ENCODE results near the gene B3GNT2.
A peak's percentile ranks its signal among the peaks of the same experiment; 100 is the strongest.
"Not testable (repeated sequence)": the region's sequence is repeated elsewhere in the genome, so short reads cannot be mapped to it uniquely, and the experiment has no call there.

The B3GNT2 gene

GRCh38 chr2:62196278-62196901 is 475 bp downstream of the B3GNT2 start:
- H3K4me3 Mint-ChIP-seq, result peak overlapping the region; percentile 90
- no peaks in the 10 kb centered on the region for H3K9me3 Mint-ChIP-seq
- peaks cover 22% of the 10 kb centered on the region for H3K36me3 Mint-ChIP-seq (ENCODE audit: low read depth)
- peaks cover 40% of the 10 kb centered on the region for H3K4me1 Mint-ChIP-seq (ENCODE audit: low read depth)
- DNase-seq, result peak; percentile 78
- no peaks in the 10 kb centered on the region for H3K27me3 Mint-ChIP-seq
- peak overlapping the region; percentile 94 for H3K27ac Mint-ChIP-seq

DNA sequence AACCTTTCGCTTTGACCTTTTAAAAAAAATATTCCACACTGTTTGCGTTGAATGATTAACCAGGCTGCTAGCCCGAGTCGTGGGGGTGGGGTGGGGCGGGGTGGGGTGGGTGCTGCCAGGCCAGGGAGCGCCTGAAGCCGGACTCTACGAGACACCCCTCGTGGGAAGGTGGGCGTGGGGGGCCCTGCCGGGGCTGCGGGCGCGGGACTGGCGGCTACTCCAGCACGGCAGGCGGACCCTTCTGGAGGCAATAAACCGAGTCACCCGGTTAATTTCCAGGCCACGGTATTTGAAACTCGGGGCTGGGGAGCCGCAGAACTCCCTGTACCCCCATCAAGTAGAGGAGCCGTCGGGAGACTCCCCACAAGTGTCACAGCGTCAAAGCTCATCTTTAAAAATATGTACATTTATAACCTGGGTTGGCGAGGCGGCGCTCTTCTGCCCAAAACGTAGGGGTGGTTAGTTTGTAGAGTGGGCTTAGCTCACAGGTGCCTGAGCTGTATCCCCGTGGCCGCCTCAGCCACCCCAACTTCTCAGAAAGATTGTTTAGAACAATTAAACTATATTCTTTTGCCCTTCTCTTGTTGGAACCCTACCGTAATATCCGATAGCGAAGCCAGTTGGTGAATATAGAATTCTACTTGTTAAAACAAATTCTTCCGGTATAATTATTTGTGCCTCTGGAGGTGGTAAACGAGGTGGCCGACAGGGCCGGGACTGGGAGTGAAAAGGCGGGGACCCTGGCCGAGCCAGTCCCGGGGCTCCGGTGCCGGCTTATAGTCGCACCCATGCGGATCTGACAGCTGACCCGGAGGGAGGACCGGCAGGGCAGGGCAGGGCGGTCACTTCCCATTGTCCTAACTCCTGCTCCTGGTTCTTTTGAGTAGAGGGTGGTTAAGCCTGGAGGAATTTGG is 1.4 kb downstream of the B3GNT2 start:
- Mint-ChIP-seq H3K4me1 (ENCODE audit: low read depth) (peaks cover 49% of the 10 kb centered on the region), H3K27ac (peak overlapping the region; percentile 94), H3K27me3 (no peaks in the 10 kb centered on the region), H3K36me3 (ENCODE audit: low read depth) (peaks cover 22% of the 10 kb centered on the region), H3K9me3 (no peaks in the 10 kb centered on the region), H3K4me3 (peak overlapping the region; percentile 90)
- peak; percentile 53 for DNase-seq

DNA sequence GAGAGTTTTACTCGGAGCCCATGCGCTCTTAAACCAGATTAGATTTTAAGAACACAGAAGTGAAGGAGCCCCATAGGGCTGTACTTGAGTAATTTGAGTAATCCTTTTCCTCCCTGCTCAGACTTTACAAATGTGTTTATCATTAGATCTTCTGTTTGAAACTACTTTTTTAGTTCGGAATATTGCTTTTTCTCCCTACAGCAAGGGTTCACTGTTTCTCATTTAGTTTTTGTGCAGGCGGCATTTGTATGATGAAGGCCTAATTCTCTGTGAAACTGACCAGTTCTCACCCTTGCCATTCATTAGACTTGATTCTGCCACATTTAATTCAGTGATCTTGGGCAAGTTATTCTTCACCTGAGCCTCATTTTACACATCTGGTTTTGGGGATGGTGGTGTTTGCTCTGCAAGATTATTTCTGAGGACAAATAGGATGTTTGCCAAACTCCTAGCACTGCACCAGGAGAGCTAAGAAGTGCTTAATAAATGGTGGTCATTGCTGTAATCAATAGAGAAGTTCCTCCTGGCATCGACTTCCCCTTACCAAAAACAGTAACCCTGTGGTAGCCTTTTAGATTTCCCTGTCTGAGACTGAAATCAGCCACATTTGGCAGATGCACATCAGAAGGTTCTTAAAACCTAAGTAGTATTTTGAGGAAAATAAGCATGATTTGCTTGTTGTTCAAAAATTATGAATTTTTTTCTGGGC is 2.2 kb downstream of the B3GNT2 start:
- Mint-ChIP-seq H3K9me3 (no peaks in the 10 kb centered on the region), H3K4me1 (ENCODE audit: low read depth) (peaks cover 57% of the 10 kb centered on the region), H3K27ac (peak overlapping the region; percentile 85), H3K27me3 (no peaks in the 10 kb centered on the region), H3K36me3 (ENCODE audit: low read depth) (peaks cover 22% of the 10 kb centered on the region), H3K4me3 (peak overlapping the region; percentile 90)
- DNase-seq, result no peak

DNA sequence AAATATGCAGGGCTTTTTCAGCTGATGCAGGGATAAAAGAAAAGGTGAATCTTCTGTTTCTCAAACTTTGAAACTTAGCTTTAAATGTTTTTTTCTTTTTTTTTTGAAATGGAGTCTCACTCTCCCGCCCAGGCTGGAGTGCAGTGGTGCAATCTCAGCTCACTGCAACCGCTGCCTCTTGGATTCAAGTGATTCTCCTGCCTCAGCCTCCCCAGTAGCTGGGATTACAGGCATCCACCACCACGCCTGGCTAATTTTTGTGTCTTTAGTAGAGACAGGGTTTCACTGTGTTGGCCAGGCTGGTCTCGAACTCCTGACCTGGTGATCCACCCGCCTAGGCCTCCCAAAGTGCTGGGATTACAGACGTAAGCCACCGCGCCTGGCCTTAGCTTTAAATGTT is 2.9 kb downstream of the B3GNT2 start:
- peak overlapping the region; percentile 90 for H3K4me3 Mint-ChIP-seq
- not testable (repeated sequence) for H3K9me3 Mint-ChIP-seq, H3K27me3 Mint-ChIP-seq, DNase-seq
- peaks cover 64% of the 10 kb centered on the region for H3K4me1 Mint-ChIP-seq (ENCODE audit: low read depth)
- H3K36me3 Mint-ChIP-seq (ENCODE audit: low read depth), result peaks cover 25% of the 10 kb centered on the region
- H3K27ac Mint-ChIP-seq, result peak overlapping the region; percentile 92

GRCh38 chr2:62199392-62200125 is 3.6 kb downstream of the B3GNT2 start:
- Mint-ChIP-seq H3K4me1 (ENCODE audit: low read depth) (peaks cover 71% of the 10 kb centered on the region), H3K27ac (peak overlapping the region; percentile 92), H3K9me3 (no peaks in the 10 kb centered on the region), H3K4me3 (peak overlapping the region; percentile 90), H3K36me3 (ENCODE audit: low read depth) (peaks cover 26% of the 10 kb centered on the region), H3K27me3 (no peaks in the 10 kb centered on the region)
- DNase-seq, result no peak

DNA sequence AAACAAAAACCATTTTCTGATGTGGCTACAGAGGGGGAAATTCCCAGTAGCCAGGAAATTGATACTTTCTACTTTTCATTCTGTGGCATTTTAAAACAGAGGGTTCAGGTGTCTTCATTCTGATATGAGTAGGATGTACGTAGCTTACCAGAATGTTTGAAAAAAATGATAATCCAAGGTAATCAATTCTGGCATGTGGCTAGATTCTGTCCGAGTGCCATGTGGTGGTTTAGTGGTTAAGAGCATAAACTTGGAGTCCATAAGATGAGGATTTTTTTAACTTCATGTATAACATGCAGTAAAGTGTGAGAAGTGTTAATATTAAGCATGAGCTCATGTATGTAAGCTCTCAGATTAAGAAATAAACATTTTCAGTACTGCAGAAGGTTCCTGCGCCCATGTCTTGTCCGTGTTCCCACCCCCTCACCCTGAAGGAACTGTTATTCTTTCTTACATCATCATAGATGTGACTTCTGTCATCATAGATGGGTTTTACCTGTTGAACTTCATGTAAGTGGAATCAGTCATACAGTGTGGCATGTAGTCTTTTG is 4.5 kb downstream of the B3GNT2 start:
- Mint-ChIP-seq H3K36me3 (ENCODE audit: low read depth) (peaks cover 29% of the 10 kb centered on the region), H3K4me3 (peak overlapping the region; percentile 90), H3K27me3 (no peaks in the 10 kb centered on the region), H3K9me3 (no peaks in the 10 kb centered on the region), H3K27ac (peak overlapping the region; percentile 92), H3K4me1 (ENCODE audit: low read depth) (peaks cover 77% of the 10 kb centered on the region)
- no peak for DNase-seq

DNA sequence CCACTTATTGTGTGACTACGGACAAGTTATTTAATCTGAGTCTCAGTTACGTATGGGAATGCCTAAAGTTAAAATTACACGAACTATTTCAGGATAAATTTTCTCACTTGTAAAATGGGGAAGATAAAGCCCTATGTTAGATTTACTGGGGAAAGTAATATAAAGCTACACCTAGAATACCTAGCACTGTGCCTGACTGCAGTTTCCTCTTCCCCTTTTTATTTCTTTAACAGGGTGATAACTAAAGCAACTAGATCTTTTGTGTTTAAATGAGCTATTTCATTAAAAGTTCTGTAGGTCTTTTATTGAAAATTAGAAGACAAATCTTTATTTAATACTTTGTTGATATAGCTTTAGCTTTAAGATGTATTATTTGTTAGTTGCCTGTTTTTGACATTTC is 5.0 kb downstream of the B3GNT2 start:
- no peaks in the 10 kb centered on the region for H3K9me3 Mint-ChIP-seq
- peaks cover 33% of the 10 kb centered on the region for H3K36me3 Mint-ChIP-seq (ENCODE audit: low read depth)
- no peaks in the 10 kb centered on the region for H3K27me3 Mint-ChIP-seq
- peak overlapping the region; percentile 92 for H3K27ac Mint-ChIP-seq
- peaks cover 82% of the 10 kb centered on the region for H3K4me1 Mint-ChIP-seq (ENCODE audit: low read depth)
- no peak for DNase-seq
- peak overlapping the region; percentile 90 for H3K4me3 Mint-ChIP-seq

- Mint-ChIP-seq H3K36me3 (ENCODE audit: low read depth) (peaks cover 33% of the 10 kb centered on the region), H3K9me3 (no peaks in the 10 kb centered on the region), H3K4me1 (ENCODE audit: low read depth) (peaks cover 87% of the 10 kb centered on the region), H3K27me3 (no peaks in the 10 kb centered on the region), H3K27ac (peak overlapping the region; percentile 92), H3K4me3 (peak overlapping the region; percentile 90)
- no peak for DNase-seq
Observed at GRCh38 chr2:62201307-62201706, 5.4 kb downstream of the B3GNT2 start.

- DNase-seq, result no peak
- Mint-ChIP-seq H3K4me1 (ENCODE audit: low read depth) (peaks cover 95% of the 10 kb centered on the region), H3K4me3 (peak overlapping the region; percentile 7), H3K9me3 (no peaks in the 10 kb centered on the region), H3K27ac (peak overlapping the region; percentile 83), H3K36me3 (ENCODE audit: low read depth) (peaks cover 37% of the 10 kb centered on the region), H3K27me3 (no peaks in the 10 kb centered on the region)
Observed at GRCh38 chr2:62202019-62202722, 6.3 kb downstream of the B3GNT2 start.

DNA sequence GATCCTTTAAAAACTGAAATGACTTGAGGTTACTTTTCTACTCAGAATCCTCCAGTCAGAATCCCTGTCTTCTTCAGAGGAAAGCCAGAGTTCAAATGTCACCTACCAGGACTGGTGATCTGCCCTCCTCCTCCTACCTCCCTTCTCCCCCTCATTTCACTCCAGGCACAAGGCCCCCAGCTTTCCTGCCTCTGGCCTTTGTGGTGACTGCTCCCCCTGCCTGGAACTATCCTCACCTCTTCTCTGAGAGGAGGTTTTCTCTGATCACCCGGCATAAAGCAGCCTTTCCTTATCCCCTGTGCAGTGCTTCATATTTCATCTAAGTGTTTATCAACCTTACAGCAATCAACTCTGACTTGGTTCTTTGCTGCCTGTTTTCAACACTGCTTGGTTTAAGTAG is 6.8 kb downstream of the B3GNT2 start:
- H3K27ac Mint-ChIP-seq, result peak overlapping the region; percentile 83

GRCh38 chr2:62203459-62203858 is 7.5 kb downstream of the B3GNT2 start:
- H3K4me1 Mint-ChIP-seq (ENCODE audit: low read depth), result peaks cover 100% of the 10 kb centered on the region
- no peaks in the 10 kb centered on the region for H3K27me3 Mint-ChIP-seq
- peaks cover 34% of the 10 kb centered on the region for H3K36me3 Mint-ChIP-seq (ENCODE audit: low read depth)
- peak overlapping the region; percentile 83 for H3K27ac Mint-ChIP-seq
- no peaks in the 10 kb centered on the region for H3K9me3 Mint-ChIP-seq
- H3K4me3 Mint-ChIP-seq, result no peak overlapping the region
- no peak for DNase-seq

More for the DNA sequence above, 6.8 kb downstream of the B3GNT2 start:
- peaks cover 37% of the 10 kb centered on the region for H3K36me3 Mint-ChIP-seq (ENCODE audit: low read depth)
- no peaks in the 10 kb centered on the region for H3K9me3 Mint-ChIP-seq
- DNase-seq, result no peak
- H3K4me3 Mint-ChIP-seq, result peak overlapping the region; percentile 7
- no peaks in the 10 kb centered on the region for H3K27me3 Mint-ChIP-seq
- H3K4me1 Mint-ChIP-seq (ENCODE audit: low read depth), result peaks cover 100% of the 10 kb centered on the region

- DNase-seq, result no peak
- Mint-ChIP-seq H3K27me3 (no peaks in the 10 kb centered on the region), H3K4me1 (ENCODE audit: low read depth) (peaks cover 100% of the 10 kb centered on the region), H3K9me3 (no peaks in the 10 kb centered on the region), H3K4me3 (no peak overlapping the region), H3K27ac (peak overlapping the region; percentile 9), H3K36me3 (ENCODE audit: low read depth) (peaks cover 44% of the 10 kb centered on the region)
Observed at GRCh38 chr2:62204998-62205496, 9.1 kb downstream of the B3GNT2 start.

DNA sequence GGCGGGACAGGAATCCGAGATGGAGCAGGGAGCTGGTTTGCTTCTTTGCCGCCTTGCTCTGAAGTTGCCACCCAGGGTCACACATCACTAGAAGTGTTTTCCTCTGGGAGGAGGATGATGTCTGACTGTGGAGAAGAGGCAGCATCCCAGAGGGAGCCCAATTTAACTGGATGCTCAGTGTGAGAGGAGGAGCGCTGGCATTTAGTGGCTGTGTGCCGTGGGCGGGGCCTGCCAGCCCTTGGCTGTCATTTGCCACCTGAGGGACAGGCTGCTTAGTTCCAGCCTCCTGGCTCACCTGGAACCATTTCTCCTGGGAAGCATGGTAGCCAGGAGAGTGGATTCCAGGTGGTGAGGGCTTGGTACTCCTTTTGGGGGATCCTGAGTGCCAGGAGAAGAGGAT is 9.6 kb downstream of the B3GNT2 start:
- no peak for DNase-seq
- Mint-ChIP-seq H3K27me3 (no peaks in the 10 kb centered on the region), H3K4me3 (no peak overlapping the region), H3K27ac (peak overlapping the region; percentile 42), H3K4me1 (ENCODE audit: low read depth) (peaks cover 98% of the 10 kb centered on the region), H3K9me3 (no peaks in the 10 kb centered on the region), H3K36me3 (ENCODE audit: low read depth) (peaks cover 47% of the 10 kb centered on the region)

All from activated T-cell treated with anti-CD3 and anti-CD28 coated beads, Interleukin-2, amount 50 U/mL, for 24 hours (primary cell).